Measurements from ENCODE around the gene EEF1A2. TPM values are rescaled to one million over a fixed set of nuclear protein-coding genes. Genes with fewer than 3 reads are reported as not detected.

Gene EEF1A2
- total and polyA plus RNA-seq, 10 donors, result 0.39 to 1.4 (median 0.54) TPM

DNA sequence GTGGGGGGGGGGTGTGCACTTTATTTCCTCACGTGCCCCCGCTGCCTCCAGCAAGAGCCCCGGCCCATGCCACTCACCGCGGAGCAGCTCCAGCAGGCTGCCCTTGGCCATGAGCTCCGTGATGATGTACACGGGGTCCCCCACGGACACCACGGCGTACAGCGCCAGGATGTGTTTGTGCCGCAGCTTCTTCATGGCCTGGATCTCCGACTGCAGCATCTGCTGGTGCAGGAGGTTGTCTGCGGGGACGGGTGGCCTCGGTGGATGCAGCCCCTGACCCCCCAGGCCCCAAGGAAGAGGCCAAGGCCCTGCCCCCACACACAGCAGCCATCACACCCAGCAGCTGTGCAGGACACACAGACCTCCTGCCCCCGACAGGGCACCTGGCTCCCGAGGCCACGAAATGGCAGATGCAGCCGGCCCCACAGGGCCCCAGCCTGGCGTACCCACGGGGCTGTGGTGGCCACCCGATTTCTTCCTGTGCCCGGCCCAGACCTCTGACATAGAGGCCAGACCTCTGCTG is 33.6 kb upstream of the EEF1A2 start:
- WGBS, 5 donors, result 69 to 78% (median 76%) methylated on average over 15 to 24 of the region's 24 CpGs
- TF ChIP-seq POLR2A (IDR thresholded peaks at IDR 0.05), result no peak
- no peak for TF ChIP-seq CTCF (IDR thresholded peaks at IDR 0.05 in 8 of 11, conservative IDR thresholded peaks at IDR 0.05 in 3 of 11)
- peak in 1 of 3 donors; percentile 16 for TF ChIP-seq POLR2AphosphoS5 (IDR thresholded peaks at IDR 0.05)
- Histone ChIP-seq H3K36me3 (no peaks in the 10 kb centered on the region), H3K9me3 (no peaks in the 10 kb centered on the region), H3K4me1 (peaks cover 11 to 31% (median 22%) of the 10 kb centered on the region in 6 donors), H3K4me3 (no peak overlapping the region), H3K27ac (no peak overlapping the region), H3K27me3 (replicated peaks in 1 of 7) (peaks cover 0 to 24% (median 0%) of the 10 kb centered on the region in 7 donors)
- peak; percentile 62 for DNase-seq
- intact Hi-C loops (cut with DNase I; ENCODE audit: low total_unique reads), result loop anchor here (10.0 kb wide), 1 partner anchor 122 kb away; the partner anchor contains the start of genes RTEL1 and STMN3

DNA sequence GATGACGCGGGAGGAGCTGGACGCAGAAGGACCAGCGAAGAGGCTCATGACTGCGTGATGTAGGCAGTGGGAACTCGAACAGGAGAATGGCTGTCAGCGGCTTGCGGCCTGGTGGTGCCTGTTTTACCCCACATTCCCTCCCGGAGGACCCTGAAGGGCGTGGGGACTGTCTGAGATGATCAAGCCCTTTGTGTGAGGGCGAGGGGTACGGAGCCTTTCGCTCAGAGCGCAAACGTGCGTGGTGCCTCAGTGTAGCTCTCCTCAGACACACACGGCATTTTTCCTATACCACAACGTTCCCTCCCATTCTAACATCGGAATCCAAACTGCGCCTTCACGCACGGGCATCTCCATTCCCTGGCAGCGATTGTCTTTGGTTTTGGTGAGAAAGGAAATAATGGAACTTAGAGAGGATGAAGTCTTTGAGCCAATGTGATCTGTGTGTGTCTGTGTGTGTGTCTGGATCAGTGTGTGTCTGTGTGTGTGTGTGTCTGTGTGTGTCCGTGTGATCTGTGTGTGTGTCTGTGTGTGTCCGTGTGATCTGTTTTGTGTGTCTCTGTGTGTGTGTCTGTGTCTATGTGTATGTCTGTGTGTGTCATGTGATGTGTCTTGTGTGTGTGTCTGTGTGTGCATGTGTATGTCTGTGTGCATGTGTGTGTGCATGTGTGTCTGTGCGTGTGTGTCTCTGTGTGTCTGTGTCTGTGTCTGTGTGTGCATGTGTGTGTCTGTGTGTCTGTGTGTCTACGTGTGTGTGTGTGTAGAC is 33.0 kb upstream of the EEF1A2 start:
- Histone ChIP-seq H3K27ac (no peak overlapping the region), H3K9me3 (no peaks in the 10 kb centered on the region), H3K36me3 (no peaks in the 10 kb centered on the region), H3K4me1 (peaks cover 5 to 25% (median 15%) of the 10 kb centered on the region in 6 donors), H3K27me3 (replicated peaks in 1 of 7) (peaks cover 0 to 24% (median 0%) of the 10 kb centered on the region in 7 donors), H3K4me3 (no peak overlapping the region)
- WGBS, 5 donors, result 80 to 87% (median 85%) methylated on average over 27 of the region's 27 CpGs
- intact Hi-C loops (cut with DNase I; ENCODE audit: low total_unique reads), result loop anchor here (10.0 kb wide), 1 partner anchor 123 kb away; the partner anchor contains the start of genes RTEL1 and STMN3
- no peak for DNase-seq
- TF ChIP-seq CTCF (IDR thresholded peaks at IDR 0.05 in 8 of 11, conservative IDR thresholded peaks at IDR 0.05 in 3 of 11), result no peak
- TF ChIP-seq POLR2A (IDR thresholded peaks at IDR 0.05), result no peak
- no peak for TF ChIP-seq POLR2AphosphoS5 (IDR thresholded peaks at IDR 0.05)

- WGBS, 5 donors, result 80 to 85% (median 81%) methylated on average over 8 to 14 of the region's 14 CpGs
- no peak overlapping the region for H3K27ac ChIP-seq
- H3K4me3 ChIP-seq, result no peak overlapping the region
- intact Hi-C loops (cut with DNase I; ENCODE audit: low total_unique reads), result loop anchor here (10.0 kb wide), 1 partner anchor 124 kb away; the partner anchor contains the start of genes RTEL1 and STMN3
- TF ChIP-seq POLR2AphosphoS5 (IDR thresholded peaks at IDR 0.05), result no peak
- no peak for TF ChIP-seq POLR2A (IDR thresholded peaks at IDR 0.05)
- no peak for TF ChIP-seq CTCF (IDR thresholded peaks at IDR 0.05 in 8 of 11, conservative IDR thresholded peaks at IDR 0.05 in 3 of 11)
- peak; percentile 59 for DNase-seq
- peaks cover 0 to 22% (median 8%) of the 10 kb centered on the region in 6 donors for H3K4me1 ChIP-seq
- H3K9me3 ChIP-seq, result no peaks in the 10 kb centered on the region
- H3K36me3 ChIP-seq, result no peaks in the 10 kb centered on the region
- peaks cover 0 to 24% (median 0%) of the 10 kb centered on the region in 7 donors for H3K27me3 ChIP-seq (replicated peaks in 1 of 7)
Measured at GRCh38 chr20:63530788-63531160, 31.9 kb upstream of the EEF1A2 start.

All from spleen (tissue), 11 donors.